Osteocyte (in vitro differentiated cells): ENCODE data around the gene CHTF18. TPM values are rescaled to one million over a fixed set of nuclear protein-coding genes. Genes with fewer than 3 reads are reported as not detected.

ENCODE experiments used
- DNase-seq: peaks from one replicate; pipeline ENCODE4 v3.0.0; 2021; ENCODE audit warnings: mixed read lengths; ENCODE audit not compliant: unreplicated experiment; ENCODE audit errors: extremely low spot score
- H3K27ac Mint-ChIP-seq: one replicate; pipeline ENCODE4 v1.8.0; 2021; ENCODE audit warnings: mild to moderate bottlenecking, mixed read lengths; ENCODE audit not compliant: unreplicated experiment
- H3K27me3 Mint-ChIP-seq: one replicate; pipeline ENCODE4 v1.8.0; 2021; ENCODE audit warnings: mixed read lengths; ENCODE audit not compliant: unreplicated experiment
- H3K36me3 Mint-ChIP-seq: one replicate; pipeline ENCODE4 v1.8.0; 2021; ENCODE audit warnings: mixed read lengths; ENCODE audit not compliant: unreplicated experiment
- H3K4me1 Mint-ChIP-seq: one replicate; pipeline ENCODE4 v1.8.0; 2021; ENCODE audit warnings: mixed read lengths; ENCODE audit not compliant: unreplicated experiment
- H3K4me3 Mint-ChIP-seq: one replicate; pipeline ENCODE4 v1.8.0; 2021; ENCODE audit warnings: mild to moderate bottlenecking, moderate library complexity, mixed read lengths; ENCODE audit not compliant: unreplicated experiment
- H3K9me3 Mint-ChIP-seq: one replicate; pipeline ENCODE4 v1.8.0; 2021; ENCODE audit warnings: mixed read lengths; ENCODE audit not compliant: unreplicated experiment
- CTCF ChIP-seq: fragments of 200-600 bp; sonication (generic); IDR thresholded peaks from 2 replicates; pipeline ENCODE4 v1.5.0; 2021; ENCODE audit warnings: antibody characterized with exemption, mild to moderate bottlenecking, moderate library complexity
- total RNA-seq: library from RNA; stranded (reverse); gene quantifications from 2 replicates; pipeline ENCODE4 v1.2.1, GENCODE V29; 2021

Gene CHTF18
- total RNA-seq, 1 donor from 2014 or later: 25.4 TPM

DNA sequence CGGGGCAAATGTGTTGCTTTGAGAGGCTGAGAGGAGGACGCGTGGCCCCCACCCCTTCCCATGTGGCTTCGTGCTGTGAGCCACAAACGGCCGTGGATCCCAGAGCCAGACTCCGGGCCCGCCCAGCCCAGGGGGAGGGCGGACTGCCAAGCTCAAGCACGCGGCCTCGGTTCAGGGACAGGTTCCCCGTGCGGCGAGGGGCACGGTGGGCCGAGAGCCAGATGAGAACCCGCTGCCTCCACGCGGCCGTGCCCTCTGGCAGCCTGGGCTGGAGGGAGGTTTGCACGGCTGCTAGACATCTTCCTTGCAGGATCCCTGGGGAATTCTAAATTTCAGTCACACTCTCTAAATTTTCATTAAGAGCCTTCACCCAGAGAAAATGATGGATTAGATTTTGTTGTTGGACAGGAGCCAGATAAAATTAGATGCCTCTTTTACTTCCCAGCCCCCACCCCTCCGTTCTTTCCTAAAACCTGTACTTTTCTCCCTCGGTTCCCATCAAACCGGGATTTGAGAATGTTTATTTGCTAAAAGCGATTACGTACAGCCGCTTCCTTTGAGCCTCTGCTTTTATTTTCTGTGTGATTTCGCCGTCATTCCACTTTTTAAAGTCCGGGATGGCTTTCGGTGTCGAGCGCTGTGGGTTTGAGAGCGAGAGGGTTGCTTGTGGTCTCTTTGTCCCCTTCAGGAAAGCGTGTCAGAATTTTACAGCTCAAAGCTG is 37.1 kb downstream of the CHTF18 start:
- Mint-ChIP-seq H3K27ac (no peak overlapping the region), H3K4me3 (no peak overlapping the region), H3K27me3 (peaks cover 4% of the 10 kb centered on the region), H3K9me3 (no peaks in the 10 kb centered on the region), H3K36me3 (no peaks in the 10 kb centered on the region), H3K4me1 (no peaks in the 10 kb centered on the region)
- no peak for DNase-seq
- no peak for TF ChIP-seq CTCF

- Mint-ChIP-seq H3K27me3 (peaks cover 3% of the 10 kb centered on the region), H3K4me3 (no peak overlapping the region), H3K36me3 (no peaks in the 10 kb centered on the region), H3K4me1 (no peaks in the 10 kb centered on the region), H3K27ac (no peak overlapping the region), H3K9me3 (no peaks in the 10 kb centered on the region)
- DNase-seq: no peak
- TF ChIP-seq CTCF: no peak
These were observed 39.1 kb downstream of the CHTF18 start for GRCh38 chr16:827513-827912.

GRCh38 chr16:828891-829290 is 40.5 kb downstream of the CHTF18 start:
- Mint-ChIP-seq H3K4me1 (no peaks in the 10 kb centered on the region), H3K27me3 (peaks cover 3% of the 10 kb centered on the region), H3K4me3 (no peak overlapping the region), H3K36me3 (no peaks in the 10 kb centered on the region), H3K9me3 (no peaks in the 10 kb centered on the region), H3K27ac (no peak overlapping the region)
- DNase-seq: no peak
- TF ChIP-seq CTCF: no peak

DNA sequence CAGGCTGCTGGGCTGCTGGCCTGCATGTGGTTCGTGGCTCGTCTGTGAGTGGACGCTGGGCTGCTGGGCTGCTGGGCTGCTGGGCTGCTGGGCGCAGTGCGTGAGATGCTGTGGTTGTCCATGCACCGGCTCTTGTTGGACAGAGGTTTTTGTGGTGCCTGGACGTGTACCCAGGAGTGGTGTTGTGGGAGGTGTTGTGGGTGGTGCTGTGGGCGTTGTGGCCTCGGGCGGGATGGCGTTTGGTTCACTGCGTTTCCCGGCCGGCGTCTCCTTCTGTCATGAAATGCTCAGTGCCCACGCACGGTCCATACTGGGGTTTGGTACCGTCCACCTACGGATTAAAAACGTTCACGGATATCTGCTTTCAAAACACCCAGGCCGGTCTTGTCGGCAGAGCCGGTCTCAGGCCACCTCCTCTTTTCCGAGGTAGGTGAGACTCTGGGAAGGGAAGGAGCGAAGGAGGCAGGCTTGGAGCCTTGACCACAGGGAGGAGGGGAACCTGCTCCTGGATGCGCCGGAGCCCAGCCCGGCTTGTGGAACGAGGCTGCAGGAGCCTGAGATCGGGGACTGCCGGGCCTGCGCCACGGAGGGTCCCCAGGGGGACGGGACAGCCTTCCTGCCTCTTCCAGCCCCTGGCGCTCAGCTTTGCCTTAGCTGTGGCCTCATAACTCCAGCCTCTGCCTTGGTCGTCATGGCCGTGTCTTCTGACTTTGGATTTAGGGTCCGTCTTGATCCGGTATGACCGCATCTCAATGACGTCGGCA is 41.9 kb downstream of the CHTF18 start:
- Mint-ChIP-seq H3K36me3 (no peaks in the 10 kb centered on the region), H3K9me3 (no peaks in the 10 kb centered on the region)

More for the DNA sequence above, 41.9 kb downstream of the CHTF18 start:
- Mint-ChIP-seq H3K27ac (no peak overlapping the region), H3K4me1 (no peaks in the 10 kb centered on the region), H3K27me3 (peaks cover 3% of the 10 kb centered on the region), H3K4me3 (no peak overlapping the region)
- TF ChIP-seq CTCF: no peak
- no peak for DNase-seq
